Keratinocyte (primary cell): Measurements from ENCODE around the gene SAMD13. TPM values are rescaled to one million over a fixed set of nuclear protein-coding genes. Genes with fewer than 3 reads are reported as not detected.
"Not testable (repeated sequence)": the region's sequence is repeated elsewhere in the genome, so short reads cannot be mapped to it uniquely, and the experiment has no call there.

Experiments used
- DNase-seq: peaks from one replicate; pipeline ENCODE4 v3.0.0-alpha.2; 2011; ENCODE audit warnings: low read depth, missing footprints, low spot score
- FAIRE-seq: peaks from 2 replicates; lab custom pipeline; 2011; peaks lifted over from hg19 to GRCh38; lab: Jason Lieb, UNC
- H2AFZ ChIP-seq: 2 replicates; pipeline ENCODE4 v1.6.0; 2012; ENCODE audit warnings: low read length, control low read depth, inconsistent platforms; ENCODE audit not compliant: control insufficient read depth
- H3K27ac ChIP-seq: 2 replicates; pipeline ENCODE4 v1.5.1; 2011; ENCODE audit warnings: low read length; ENCODE audit not compliant: control insufficient read depth, insufficient read depth
- H3K27me3 ChIP-seq: 3 replicates; pipeline ENCODE4 v1.6.0; 2011; ENCODE audit warnings: low read length; ENCODE audit not compliant: control insufficient read depth, insufficient read depth; ENCODE audit errors: extremely low read depth
- H3K36me3 ChIP-seq, 2 experiments: 2 replicates in 1 of 2; 3 replicates in 1 of 2; pipeline ENCODE4 v1.5.1; 2011; ENCODE audit warnings: low read length in 2 of 2, mild to moderate bottlenecking in 1 of 2; ENCODE audit not compliant: control insufficient read depth in 2 of 2, insufficient read depth in 2 of 2; ENCODE audit errors: extremely low read depth in 1 of 2
- H3K4me1 ChIP-seq: 3 replicates; pipeline ENCODE4 v1.5.1; 2011; ENCODE audit warnings: low read length; ENCODE audit not compliant: control insufficient read depth, insufficient read depth; ENCODE audit errors: extremely low read depth
- H3K4me2 ChIP-seq: 3 replicates; pipeline ENCODE4 v1.6.0; 2011; ENCODE audit warnings: low read depth, low read length; ENCODE audit not compliant: control insufficient read depth, insufficient read depth; ENCODE audit errors: extremely low read depth
- H3K4me3 ChIP-seq, 3 experiments: fragments of 200-600 bp in 1 of 3; sonication (generic) in 1 of 3; 2 replicates in 2 of 3; 3 replicates in 1 of 3; pipeline ENCODE4 v1.5.1; 2011 to 2016; ENCODE audit warnings: low read length in 3 of 3, mild to moderate bottlenecking in 3 of 3, control low read depth in 2 of 3, inconsistent platforms in 1 of 3, low read depth in 1 of 3, mixed read lengths in 1 of 3, mixed run types in 1 of 3, moderate library complexity in 1 of 3; ENCODE audit not compliant: control insufficient read depth in 2 of 3, insufficient read depth in 2 of 3; ENCODE audit errors: extremely low read depth in 1 of 3
- H3K79me2 ChIP-seq: 2 replicates; pipeline ENCODE4 v1.6.0; 2012; ENCODE audit warnings: low read length; ENCODE audit not compliant: control insufficient read depth, insufficient read depth
- H3K9ac ChIP-seq: 3 replicates; pipeline ENCODE4 v1.6.0; 2011; ENCODE audit warnings: low read length; ENCODE audit not compliant: control insufficient read depth, insufficient read depth; ENCODE audit errors: extremely low read depth
- H3K9me1 ChIP-seq: 3 replicates; pipeline ENCODE4 v1.6.0; 2011; ENCODE audit warnings: low read length; ENCODE audit not compliant: control insufficient read depth, insufficient read depth; ENCODE audit errors: extremely low read depth
- H3K9me3 ChIP-seq: 2 replicates; pipeline ENCODE4 v1.5.1; 2012; ENCODE audit warnings: low read depth, low read length; ENCODE audit not compliant: control insufficient read depth
- H4K20me1 ChIP-seq: 3 replicates; pipeline ENCODE4 v1.6.0; 2011; ENCODE audit warnings: low read length; ENCODE audit not compliant: control insufficient read depth, insufficient read depth; ENCODE audit errors: extremely low read depth
- EZH2 ChIP-seq: IDR thresholded peaks from one replicate; pipeline ENCODE4 v1.6.1; 2012; ENCODE audit warnings: inconsistent platforms, mild to moderate bottlenecking, low read length, moderate library complexity
- dilution Hi-C: fragments of 300-500 bp; cut with MboI; formaldehyde crosslinking; loops from one replicate; pipeline ENCODE4 v1.7.0; 2020; ENCODE audit warnings: low sequenced_read_pairs; ENCODE audit not compliant: extremely low pct_ligation_motif_present
- polyA plus RNA-seq, 5 experiments: library from polyadenylated mRNA; depleted of rRNA in 3 of 5; stranded (reverse) in 3 of 5; stranded (forward) in 1 of 5; unstranded in 1 of 5; fragments of >200 nt; gene quantifications; 1 replicate in 1 of 5; 2 replicates in 3 of 5; 3 replicates in 1 of 5; pipeline versions ENCODE4 v1.2.1 to v1.2.3, GENCODE V29; 2011 to 2012; ENCODE audit warnings: missing spikeins in 2 of 5, low read depth in 1 of 5, low replicate concordance in 1 of 5
- TF ChIP-seq, protein P1 (sequence below), 3 experiments: IDR thresholded peaks in 1 of 3; conservative IDR thresholded peaks in 1 of 3; optimal IDR thresholded peaks in 1 of 3; 2 replicates in 2 of 3; 3 replicates in 1 of 3; pipeline versions ENCODE3 to v1.5.1; 2011; ENCODE audit warnings: low read length in 3 of 3, mild to moderate bottlenecking in 3 of 3, moderate library complexity in 2 of 3, control low read depth in 1 of 3, inconsistent platforms in 1 of 3; ENCODE audit not compliant: insufficient read depth in 2 of 3; ENCODE audit errors: extremely low read depth in 1 of 3

The SAMD13 gene
- polyA plus RNA-seq, 1 donor (not counting 4 experiments of a cell fraction or from before 2014, with no cell fraction given): 0.75 TPM

DNA sequence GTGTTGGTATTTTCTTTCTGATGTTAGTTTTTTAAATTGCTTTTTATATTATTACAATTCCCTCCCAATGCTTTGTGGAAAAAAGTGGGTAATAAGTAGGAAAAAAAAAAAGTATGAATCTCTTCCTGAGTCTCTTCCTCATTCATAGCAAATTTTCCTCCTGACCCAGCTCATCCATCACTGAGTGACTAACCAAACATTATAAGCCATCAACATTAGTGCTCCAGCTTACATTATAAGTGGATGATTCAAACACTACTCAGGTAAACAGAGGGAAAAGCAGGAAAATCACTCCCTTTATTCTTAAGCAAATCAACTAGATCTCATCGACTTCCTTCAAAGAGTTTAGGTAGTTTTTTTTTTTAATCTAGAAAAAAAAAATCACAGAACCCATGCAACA is 15.4 kb upstream of the SAMD13 start:
- FAIRE-seq: no peak
- Histone ChIP-seq H3K27ac (no peak overlapping the region), H3K9ac (no peak overlapping the region), H3K9me1 (no peaks in the 10 kb centered on the region), H2AFZ (no peak overlapping the region), H3K9me3 (no peaks in the 10 kb centered on the region), H3K4me3 (no peak overlapping the region), H3K36me3 (no peaks in the 10 kb centered on the region), H3K4me2 (no peak overlapping the region), H3K27me3 (no peaks in the 10 kb centered on the region), H4K20me1 (no peaks in the 10 kb centered on the region), H3K79me2 (no peaks in the 10 kb centered on the region), H3K4me1 (no peaks in the 10 kb centered on the region)
- no peak for DNase-seq
- TF ChIP-seq EZH2: no peak
- TF ChIP-seq, protein P1, sequence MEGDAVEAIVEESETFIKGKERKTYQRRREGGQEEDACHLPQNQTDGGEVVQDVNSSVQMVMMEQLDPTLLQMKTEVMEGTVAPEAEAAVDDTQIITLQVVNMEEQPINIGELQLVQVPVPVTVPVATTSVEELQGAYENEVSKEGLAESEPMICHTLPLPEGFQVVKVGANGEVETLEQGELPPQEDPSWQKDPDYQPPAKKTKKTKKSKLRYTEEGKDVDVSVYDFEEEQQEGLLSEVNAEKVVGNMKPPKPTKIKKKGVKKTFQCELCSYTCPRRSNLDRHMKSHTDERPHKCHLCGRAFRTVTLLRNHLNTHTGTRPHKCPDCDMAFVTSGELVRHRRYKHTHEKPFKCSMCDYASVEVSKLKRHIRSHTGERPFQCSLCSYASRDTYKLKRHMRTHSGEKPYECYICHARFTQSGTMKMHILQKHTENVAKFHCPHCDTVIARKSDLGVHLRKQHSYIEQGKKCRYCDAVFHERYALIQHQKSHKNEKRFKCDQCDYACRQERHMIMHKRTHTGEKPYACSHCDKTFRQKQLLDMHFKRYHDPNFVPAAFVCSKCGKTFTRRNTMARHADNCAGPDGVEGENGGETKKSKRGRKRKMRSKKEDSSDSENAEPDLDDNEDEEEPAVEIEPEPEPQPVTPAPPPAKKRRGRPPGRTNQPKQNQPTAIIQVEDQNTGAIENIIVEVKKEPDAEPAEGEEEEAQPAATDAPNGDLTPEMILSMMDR (optimal IDR thresholded peaks at IDR 0.05 in 1 of 3, IDR thresholded peaks at IDR 0.05 in 1 of 3, conservative IDR thresholded peaks at IDR 0.05 in 1 of 3; ENCODE audit: extremely low read depth in 1 of 3, insufficient read depth in 2 of 3, low read length in 3 of 3): no peak
- dilution Hi-C loops: no loop called here

- H2AFZ ChIP-seq, FAIRE-seq, H3K27me3 ChIP-seq: not testable (repeated sequence)
Measured at GRCh38 chr1:84287389-84287788, 14.1 kb upstream of the SAMD13 start.

DNA sequence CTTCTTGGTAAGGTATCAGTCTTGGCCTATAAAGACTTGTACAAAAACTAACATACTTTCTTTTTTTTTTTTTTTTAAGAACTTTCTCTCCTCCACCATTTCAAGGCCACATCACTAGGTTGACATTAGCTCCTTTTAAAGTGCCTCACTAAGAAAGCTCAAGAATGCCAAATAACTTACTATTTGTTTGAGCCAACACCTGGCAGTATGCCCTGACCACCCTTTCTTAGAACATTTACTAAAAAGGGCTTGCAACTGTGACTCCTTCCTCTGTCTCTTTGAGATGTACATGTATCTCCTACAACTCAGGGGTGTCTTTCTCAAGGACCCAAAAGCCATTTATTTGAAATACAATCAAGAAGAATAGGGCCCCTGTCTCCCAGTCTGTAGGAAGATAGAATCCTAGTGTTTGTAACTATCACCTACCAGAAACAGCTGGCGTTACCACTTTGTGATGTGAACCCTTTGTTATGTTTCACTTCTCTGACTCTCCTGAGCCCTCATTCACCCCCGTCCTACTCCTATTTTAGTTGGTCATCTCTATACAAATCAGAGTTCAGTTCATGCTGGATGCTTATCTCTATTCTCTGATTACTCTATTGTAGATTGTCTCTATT is 12.2 kb upstream of the SAMD13 start:
- Histone ChIP-seq H3K36me3 (no peaks in the 10 kb centered on the region), H3K79me2 (no peaks in the 10 kb centered on the region), H3K4me2 (no peak overlapping the region), H3K9ac (no peak overlapping the region), H3K4me1 (no peaks in the 10 kb centered on the region), H3K9me1 (no peaks in the 10 kb centered on the region), H2AFZ (no peak overlapping the region), H3K9me3 (no peaks in the 10 kb centered on the region), H3K27ac (no peak overlapping the region), H4K20me1 (no peaks in the 10 kb centered on the region), H3K4me3 (no peak overlapping the region), H3K27me3 (no peaks in the 10 kb centered on the region)
- no peak for TF ChIP-seq EZH2
- TF ChIP-seq, protein P1 (optimal IDR thresholded peaks at IDR 0.05 in 1 of 3, IDR thresholded peaks at IDR 0.05 in 1 of 3, conservative IDR thresholded peaks at IDR 0.05 in 1 of 3; ENCODE audit: extremely low read depth in 1 of 3, insufficient read depth in 2 of 3, low read length in 3 of 3): no peak
- dilution Hi-C loops: no loop called here
- DNase-seq (no peak), FAIRE-seq (no peak)

More at GRCh38 chr1:84287389-84287788, 14.1 kb upstream of the SAMD13 start:
- H3K4me1 ChIP-seq, H3K36me3 ChIP-seq, H3K9ac ChIP-seq, H3K4me2 ChIP-seq, H3K9me1 ChIP-seq, DNase-seq, H3K27ac ChIP-seq, H3K9me3 ChIP-seq, H4K20me1 ChIP-seq, dilution Hi-C loops, H3K79me2 ChIP-seq, H3K4me3 ChIP-seq: not testable (repeated sequence)
